ENCODE results near the gene PCLO. TPM values are rescaled to one million over a fixed set of nuclear protein-coding genes. Genes with fewer than 3 reads are reported as not detected.

The PCLO gene
- polyA plus RNA-seq, 2 of the 4 experiments (the other 2 are of a cell fraction), result 0.41 to 1.1 TPM

DNA sequence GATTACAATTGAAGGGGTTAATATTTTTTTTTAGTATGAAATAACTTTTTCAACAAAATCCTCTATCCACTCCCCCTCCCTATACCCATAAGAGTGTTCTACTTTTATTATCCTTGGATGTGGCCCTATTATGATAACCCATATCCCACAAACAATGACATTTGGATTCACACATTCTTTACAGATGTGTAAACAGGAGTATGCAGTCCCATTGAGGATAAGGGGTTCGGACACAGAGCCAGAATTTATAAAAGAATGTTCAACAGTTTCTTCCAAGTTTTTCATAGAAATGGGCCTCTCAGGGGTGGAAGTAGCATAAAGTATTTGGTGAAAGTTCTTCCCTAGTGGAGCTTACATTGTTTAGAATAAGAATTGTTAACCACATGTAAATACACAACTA, 16.1 kb upstream of the PCLO start:
- ChIA-PET POLR2A (no interaction called here), CTCF (no interaction called here)
- TF ChIP-seq, protein P1, sequence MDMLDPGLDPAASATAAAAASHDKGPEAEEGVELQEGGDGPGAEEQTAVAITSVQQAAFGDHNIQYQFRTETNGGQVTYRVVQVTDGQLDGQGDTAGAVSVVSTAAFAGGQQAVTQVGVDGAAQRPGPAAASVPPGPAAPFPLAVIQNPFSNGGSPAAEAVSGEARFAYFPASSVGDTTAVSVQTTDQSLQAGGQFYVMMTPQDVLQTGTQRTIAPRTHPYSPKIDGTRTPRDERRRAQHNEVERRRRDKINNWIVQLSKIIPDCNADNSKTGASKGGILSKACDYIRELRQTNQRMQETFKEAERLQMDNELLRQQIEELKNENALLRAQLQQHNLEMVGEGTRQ (IDR thresholded peaks at IDR 0.05), result no peak
- TF ChIP-seq ESRRA (IDR thresholded peaks at IDR 0.05; ENCODE audit: borderline replicate concordance, low read length) (no peak), SMC3 (IDR thresholded peaks at IDR 0.05) (no peak), POLR2AphosphoS2 (conservative IDR thresholded peaks at IDR 0.05; ENCODE audit: low read length) (no peak), POLR2A (IDR thresholded peaks at IDR 0.05; ENCODE audit: low read length) (no peak), KDM1A (IDR thresholded peaks at IDR 0.05; ENCODE audit: low read depth) (no peak), ZNF302 (CRISPR knock-in tag; IDR thresholded peaks at IDR 0.05) (no peak), CBX2 (IDR thresholded peaks at IDR 0.05; ENCODE audit: borderline replicate concordance, low read depth) (no peak), MYC (IDR thresholded peaks at IDR 0.05; ENCODE audit: borderline replicate concordance, low read length) (no peak), FOSL2 (IDR thresholded peaks at IDR 0.05) (no peak), FOSL2 (CRISPR knock-in tag; IDR thresholded peaks at IDR 0.05) (no peak), RFX5 (IDR thresholded peaks at IDR 0.05) (no peak), TP53 (CRISPR knock-in tag; IDR thresholded peaks at IDR 0.05) (no peak), CHD2 (IDR thresholded peaks at IDR 0.05; ENCODE audit: low read length, partially characterized antibody) (no peak), FOSB (CRISPR knock-in tag; IDR thresholded peaks at IDR 0.05) (no peak)
- TF ChIP-seq, protein P2, sequence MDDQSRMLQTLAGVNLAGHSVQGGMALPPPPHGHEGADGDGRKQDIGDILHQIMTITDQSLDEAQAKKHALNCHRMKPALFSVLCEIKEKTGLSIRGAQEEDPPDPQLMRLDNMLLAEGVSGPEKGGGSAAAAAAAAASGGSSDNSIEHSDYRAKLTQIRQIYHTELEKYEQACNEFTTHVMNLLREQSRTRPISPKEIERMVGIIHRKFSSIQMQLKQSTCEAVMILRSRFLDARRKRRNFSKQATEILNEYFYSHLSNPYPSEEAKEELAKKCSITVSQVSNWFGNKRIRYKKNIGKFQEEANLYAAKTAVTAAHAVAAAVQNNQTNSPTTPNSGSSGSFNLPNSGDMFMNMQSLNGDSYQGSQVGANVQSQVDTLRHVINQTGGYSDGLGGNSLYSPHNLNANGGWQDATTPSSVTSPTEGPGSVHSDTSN (IDR thresholded peaks at IDR 0.05), result no peak
- TF ChIP-seq, protein P3, sequence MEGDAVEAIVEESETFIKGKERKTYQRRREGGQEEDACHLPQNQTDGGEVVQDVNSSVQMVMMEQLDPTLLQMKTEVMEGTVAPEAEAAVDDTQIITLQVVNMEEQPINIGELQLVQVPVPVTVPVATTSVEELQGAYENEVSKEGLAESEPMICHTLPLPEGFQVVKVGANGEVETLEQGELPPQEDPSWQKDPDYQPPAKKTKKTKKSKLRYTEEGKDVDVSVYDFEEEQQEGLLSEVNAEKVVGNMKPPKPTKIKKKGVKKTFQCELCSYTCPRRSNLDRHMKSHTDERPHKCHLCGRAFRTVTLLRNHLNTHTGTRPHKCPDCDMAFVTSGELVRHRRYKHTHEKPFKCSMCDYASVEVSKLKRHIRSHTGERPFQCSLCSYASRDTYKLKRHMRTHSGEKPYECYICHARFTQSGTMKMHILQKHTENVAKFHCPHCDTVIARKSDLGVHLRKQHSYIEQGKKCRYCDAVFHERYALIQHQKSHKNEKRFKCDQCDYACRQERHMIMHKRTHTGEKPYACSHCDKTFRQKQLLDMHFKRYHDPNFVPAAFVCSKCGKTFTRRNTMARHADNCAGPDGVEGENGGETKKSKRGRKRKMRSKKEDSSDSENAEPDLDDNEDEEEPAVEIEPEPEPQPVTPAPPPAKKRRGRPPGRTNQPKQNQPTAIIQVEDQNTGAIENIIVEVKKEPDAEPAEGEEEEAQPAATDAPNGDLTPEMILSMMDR (IDR thresholded peaks at IDR 0.05), result no peak
- TF ChIP-seq, protein P4, sequence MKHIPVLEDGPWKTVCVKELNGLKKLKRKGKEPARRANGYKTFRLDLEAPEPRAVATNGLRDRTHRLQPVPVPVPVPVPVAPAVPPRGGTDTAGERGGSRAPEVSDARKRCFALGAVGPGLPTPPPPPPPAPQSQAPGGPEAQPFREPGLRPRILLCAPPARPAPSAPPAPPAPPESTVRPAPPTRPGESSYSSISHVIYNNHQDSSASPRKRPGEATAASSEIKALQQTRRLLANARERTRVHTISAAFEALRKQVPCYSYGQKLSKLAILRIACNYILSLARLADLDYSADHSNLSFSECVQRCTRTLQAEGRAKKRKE (CRISPR knock-in tag; IDR thresholded peaks at IDR 0.05; ENCODE audit: low read depth), result no peak
- Histone ChIP-seq H3K9me3 (peaks cover 6% of the 10 kb centered on the region; the same call in 1 of the 3 replicates), H3K27ac (no peak overlapping the region), H3K4me2 (no peak overlapping the region), H3K4me3 (no peak overlapping the region), H3K4me1 (no peaks in the 10 kb centered on the region)
- WGBS (ENCODE audit: missing lambda C conversion rate), result 24% methylated on average over 1 of the region's 1 CpG
- ATAC-seq, result no peak
- no peak for FAIRE-seq
- DNase-seq (ENCODE audit: low read depth in 1 of 2, low spot score in 1 of 2), result no peak

DNA sequence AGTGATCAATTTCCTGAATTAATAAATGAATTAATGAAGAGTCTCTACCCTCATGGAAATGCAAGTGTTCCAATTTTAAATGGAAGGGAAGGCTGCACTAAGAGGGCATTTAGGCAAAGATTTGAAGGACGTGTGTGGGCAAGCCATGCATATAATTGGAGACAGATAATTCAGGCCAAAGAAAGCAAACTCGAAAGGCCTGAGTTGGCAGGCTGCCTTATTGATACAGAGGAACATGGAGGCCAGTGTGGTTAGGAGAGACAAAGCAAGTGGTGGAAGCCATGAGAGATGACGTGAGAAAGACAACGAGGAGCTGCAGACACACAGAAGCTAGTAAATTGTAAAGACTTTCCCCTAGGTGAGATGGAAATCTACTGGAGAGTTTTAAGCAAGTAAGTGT, 15.4 kb upstream of the PCLO start:
- Histone ChIP-seq H3K27ac (no peak overlapping the region), H3K4me1 (no peaks in the 10 kb centered on the region), H3K9me3 (0 out of 3 replicates have a peak, but pooled peaks cover 2% of the 10 kb centered on the region), H3K4me2 (no peak overlapping the region), H3K4me3 (no peak overlapping the region)
- ChIA-PET CTCF (no interaction called here), POLR2A (no interaction called here)
- no peak for DNase-seq (ENCODE audit: low read depth in 1 of 2, low spot score in 1 of 2)
- FAIRE-seq, result no peak
- 29% methylated on average over 4 of the region's 4 CpGs for WGBS (ENCODE audit: missing lambda C conversion rate)
- ATAC-seq, result no peak
- TF ChIP-seq EHMT2 (IDR thresholded peaks at IDR 0.05; ENCODE audit: low read depth) (no peak), NPAS2 (CRISPR knock-in tag; IDR thresholded peaks at IDR 0.05; ENCODE audit: borderline replicate concordance) (no peak), TFCP2L1 (CRISPR knock-in tag; IDR thresholded peaks at IDR 0.05) (no peak), HES2 (IDR thresholded peaks at IDR 0.05) (no peak), HOXB13 (CRISPR knock-in tag; IDR thresholded peaks at IDR 0.05; ENCODE audit: low read depth) (no peak), POLR2A (IDR thresholded peaks at IDR 0.05; ENCODE audit: low read length) (no peak), RARB (CRISPR knock-in tag; IDR thresholded peaks at IDR 0.05) (no peak), NFE2L2 (conservative IDR thresholded peaks at IDR 0.05; ENCODE audit: low read length) (no peak), SMC3 (IDR thresholded peaks at IDR 0.05) (no peak), BHLHE40 (IDR thresholded peaks at IDR 0.05; ENCODE audit: low read depth, low read length) (no peak), CHD2 (IDR thresholded peaks at IDR 0.05; ENCODE audit: low read length, partially characterized antibody) (no peak), ZFP36 (IDR thresholded peaks at IDR 0.05; ENCODE audit: borderline replicate concordance, partially characterized antibody) (no peak), E2F6 (IDR thresholded peaks at IDR 0.05; ENCODE audit: borderline replicate concordance, low read depth) (no peak), JUN (IDR thresholded peaks at IDR 0.05) (no peak), PHF8 (IDR thresholded peaks at IDR 0.05; ENCODE audit: borderline replicate concordance, low read depth) (no peak)
- TF ChIP-seq, protein P5, sequence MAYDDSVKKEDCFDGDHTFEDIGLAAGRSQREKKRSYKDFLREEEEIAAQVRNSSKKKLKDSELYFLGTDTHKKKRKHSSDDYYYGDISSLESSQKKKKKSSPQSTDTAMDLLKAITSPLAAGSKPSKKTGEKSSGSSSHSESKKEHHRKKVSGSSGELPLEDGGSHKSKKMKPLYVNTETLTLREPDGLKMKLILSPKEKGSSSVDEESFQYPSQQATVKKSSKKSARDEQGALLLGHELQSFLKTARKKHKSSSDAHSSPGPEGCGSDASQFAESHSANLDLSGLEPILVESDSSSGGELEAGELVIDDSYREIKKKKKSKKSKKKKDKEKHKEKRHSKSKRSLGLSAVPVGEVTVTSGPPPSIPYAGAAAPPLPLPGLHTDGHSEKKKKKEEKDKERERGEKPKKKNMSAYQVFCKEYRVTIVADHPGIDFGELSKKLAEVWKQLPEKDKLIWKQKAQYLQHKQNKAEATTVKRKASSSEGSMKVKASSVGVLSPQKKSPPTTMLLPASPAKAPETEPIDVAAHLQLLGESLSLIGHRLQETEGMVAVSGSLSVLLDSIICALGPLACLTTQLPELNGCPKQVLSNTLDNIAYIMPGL (CRISPR knock-in tag; IDR thresholded peaks at IDR 0.05; ENCODE audit: borderline replicate concordance), result no peak

Data from A549 (cell line).